Upper lobe of left lung (tissue), 6 donors: ENCODE measurements around the gene ZSCAN5B. TPM values are rescaled to one million over a fixed set of nuclear protein-coding genes. Genes with fewer than 3 reads are reported as not detected.
"Not testable (repeated sequence)": the region's sequence is repeated elsewhere in the genome, so short reads cannot be mapped to it uniquely, and the experiment has no call there.

Experiments
- ATAC-seq, 2 donors: fragments of 200-7000 bp; cut with Tn5 transposase; one replicate each; pipeline ENCODE4 v1.9.1; 2022; ENCODE audit warnings: mild to moderate bottlenecking in 2 of 2, moderate library complexity in 2 of 2; ENCODE audit not compliant: low FRiP score in 2 of 2
- DNase-seq, 2 donors: peaks; one replicate each; pipeline ENCODE4 v3.0.0-alpha.2; 2019 to 2020
- H3K27ac ChIP-seq, 4 donors: fragments of 200-600 bp; sonication (generic); one replicate each; pipeline ENCODE4 v1.5.1; 2016 to 2019
- H3K27me3 ChIP-seq, 4 donors: fragments of 200-600 bp; sonication (generic); one replicate each; pipeline ENCODE4 v1.5.1; 2017 to 2019
- H3K36me3 ChIP-seq, 4 donors: fragments of 200-600 bp; sonication (generic); one replicate each; pipeline ENCODE4 v1.5.1; 2016 to 2019
- H3K4me1 ChIP-seq, 4 donors: fragments of 200-600 bp; sonication (generic); one replicate each; pipeline ENCODE4 v1.5.1; 2018 to 2019
- H3K4me3 ChIP-seq, 4 donors: fragments of 200-600 bp; sonication (generic); one replicate each; pipeline ENCODE4 v1.5.1; 2017 to 2019; ENCODE audit warnings: mild to moderate bottlenecking in 2 of 4, moderate library complexity in 1 of 4
- H3K9me3 ChIP-seq, 4 donors: fragments of 200-600 bp; sonication (generic); one replicate each; pipeline ENCODE4 v1.5.1; 2018 to 2019
- EP300 ChIP-seq, 4 donors: sonication (generic); formaldehyde crosslinking; IDR thresholded peaks; one replicate each; pipeline ENCODE4 v1.5.1; 2017; ENCODE audit warnings: antibody characterized with exemption in 4 of 4, control low read depth in 2 of 4
- POLR2A ChIP-seq, 4 donors: fragments of 450-650 bp; IDR thresholded peaks; one replicate each; pipeline ENCODE4 v1.5.1; 2016 to 2017; ENCODE audit warnings: antibody characterized with exemption in 4 of 4, mild to moderate bottlenecking in 2 of 4
- POLR2AphosphoS5 ChIP-seq, 2 donors: sonication (generic); formaldehyde crosslinking; IDR thresholded peaks; one replicate each; pipeline ENCODE4 v1.5.1; 2017; ENCODE audit warnings: antibody characterized with exemption in 2 of 2
- WGBS, 2 donors: methylation state at CpG; one replicate each; pipeline ENCODE4 v1.1.5; 2017 to 2018; 5-methylcytosine and 5-hydroxymethylcytosine counted together
- total RNA-seq, 6 donors: library from RNA; depleted of rRNA in 4 of 6; stranded (reverse); fragments of >200 nt in 4 of 6; gene quantifications; one replicate each; pipeline versions ENCODE4 v1.1.0 to v1.2.1, GENCODE V29; 2016 to 2021
- TF ChIP-seq, protein P1 (sequence below), 6 experiments: fragments of 450-650 bp in 4 of 6; fragments of 200-600 bp in 2 of 6; sonication (generic) in 2 of 6; IDR thresholded peaks; one replicate each; pipeline ENCODE4 v1.5.1; 2016 to 2019; ENCODE audit warnings: antibody characterized with exemption in 6 of 6
- donor health status: DM: no; HTN: no; CAD: no; lungs with moderate emphysema.
- donor health status: DM: no; HTN: yes; CAD: no; lungs with severe emphysema.

The ZSCAN5B gene
- total RNA-seq, 6 donors from 2014 or later, result not detected

DNA sequence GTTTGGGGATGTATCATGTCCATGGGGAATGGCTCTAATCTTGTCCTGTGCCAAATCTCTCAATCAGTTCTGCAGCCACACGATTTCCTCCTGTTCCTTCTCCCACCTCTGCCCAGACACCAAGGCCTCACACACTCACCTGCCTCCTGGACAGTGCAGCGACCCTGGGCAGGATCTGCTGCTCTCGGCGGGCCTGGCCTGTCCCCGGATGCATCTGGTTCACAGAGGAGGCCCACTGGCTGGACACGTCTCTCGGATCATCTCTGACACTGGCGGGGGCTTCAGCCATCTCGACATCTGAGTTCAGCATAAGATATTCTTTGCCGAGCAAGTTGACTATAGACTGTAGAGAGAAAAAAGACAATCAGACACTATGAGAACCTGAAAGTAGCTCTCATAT lies 5.9 kb downstream of the ZSCAN5B start:
- Histone ChIP-seq H3K4me1 (no peaks in the 10 kb centered on the region), H3K9me3 (no peaks in the 10 kb centered on the region), H3K4me3 (no peak overlapping the region), H3K27ac (no peak overlapping the region), H3K36me3 (no peaks in the 10 kb centered on the region), H3K27me3 (no peaks in the 10 kb centered on the region)
- TF ChIP-seq, protein P1, sequence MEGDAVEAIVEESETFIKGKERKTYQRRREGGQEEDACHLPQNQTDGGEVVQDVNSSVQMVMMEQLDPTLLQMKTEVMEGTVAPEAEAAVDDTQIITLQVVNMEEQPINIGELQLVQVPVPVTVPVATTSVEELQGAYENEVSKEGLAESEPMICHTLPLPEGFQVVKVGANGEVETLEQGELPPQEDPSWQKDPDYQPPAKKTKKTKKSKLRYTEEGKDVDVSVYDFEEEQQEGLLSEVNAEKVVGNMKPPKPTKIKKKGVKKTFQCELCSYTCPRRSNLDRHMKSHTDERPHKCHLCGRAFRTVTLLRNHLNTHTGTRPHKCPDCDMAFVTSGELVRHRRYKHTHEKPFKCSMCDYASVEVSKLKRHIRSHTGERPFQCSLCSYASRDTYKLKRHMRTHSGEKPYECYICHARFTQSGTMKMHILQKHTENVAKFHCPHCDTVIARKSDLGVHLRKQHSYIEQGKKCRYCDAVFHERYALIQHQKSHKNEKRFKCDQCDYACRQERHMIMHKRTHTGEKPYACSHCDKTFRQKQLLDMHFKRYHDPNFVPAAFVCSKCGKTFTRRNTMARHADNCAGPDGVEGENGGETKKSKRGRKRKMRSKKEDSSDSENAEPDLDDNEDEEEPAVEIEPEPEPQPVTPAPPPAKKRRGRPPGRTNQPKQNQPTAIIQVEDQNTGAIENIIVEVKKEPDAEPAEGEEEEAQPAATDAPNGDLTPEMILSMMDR (IDR thresholded peaks at IDR 0.05), result no peak
- no peak for TF ChIP-seq EP300 (IDR thresholded peaks at IDR 0.05)
- TF ChIP-seq POLR2AphosphoS5 (IDR thresholded peaks at IDR 0.05), result no peak
- TF ChIP-seq POLR2A (IDR thresholded peaks at IDR 0.05), result no peak
- WGBS, 2 donors, result 85 to 87% methylated on average over 10 of the region's 10 CpGs
- no peak for DNase-seq
- ATAC-seq, result no peak

DNA sequence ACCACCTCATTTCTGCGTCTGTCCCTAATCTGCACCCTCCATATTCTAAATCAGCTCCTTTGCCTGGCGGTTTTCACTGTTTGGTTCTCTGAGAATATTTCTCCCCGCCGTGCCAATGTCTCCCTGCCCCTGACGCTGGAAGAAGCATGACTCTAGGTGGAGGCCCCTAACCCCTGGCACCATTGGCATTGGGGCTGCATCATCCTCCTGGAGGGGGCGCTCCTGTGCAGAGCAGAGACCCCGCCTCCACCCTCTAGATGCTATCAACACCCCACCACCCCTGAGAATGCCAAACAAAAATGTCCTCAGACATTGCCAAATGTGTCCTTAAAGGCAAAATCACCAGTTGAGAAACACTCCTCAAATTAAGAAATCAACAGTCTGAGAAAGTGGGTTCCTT lies 6.5 kb downstream of the ZSCAN5B start:
- Histone ChIP-seq H3K9me3 (no peaks in the 10 kb centered on the region), H3K36me3 (no peaks in the 10 kb centered on the region), H3K4me1 (no peaks in the 10 kb centered on the region), H3K27ac (no peak overlapping the region), H3K27me3 (no peaks in the 10 kb centered on the region), H3K4me3 (no peak overlapping the region)
- DNase-seq, result no peak
- WGBS, 2 donors, result 77 to 79% methylated on average over 7 of the region's 7 CpGs
- TF ChIP-seq POLR2AphosphoS5 (IDR thresholded peaks at IDR 0.05) (no peak), EP300 (IDR thresholded peaks at IDR 0.05) (no peak), POLR2A (IDR thresholded peaks at IDR 0.05) (no peak)
- TF ChIP-seq, protein P1 (IDR thresholded peaks at IDR 0.05), result no peak
- no peak for ATAC-seq

DNA sequence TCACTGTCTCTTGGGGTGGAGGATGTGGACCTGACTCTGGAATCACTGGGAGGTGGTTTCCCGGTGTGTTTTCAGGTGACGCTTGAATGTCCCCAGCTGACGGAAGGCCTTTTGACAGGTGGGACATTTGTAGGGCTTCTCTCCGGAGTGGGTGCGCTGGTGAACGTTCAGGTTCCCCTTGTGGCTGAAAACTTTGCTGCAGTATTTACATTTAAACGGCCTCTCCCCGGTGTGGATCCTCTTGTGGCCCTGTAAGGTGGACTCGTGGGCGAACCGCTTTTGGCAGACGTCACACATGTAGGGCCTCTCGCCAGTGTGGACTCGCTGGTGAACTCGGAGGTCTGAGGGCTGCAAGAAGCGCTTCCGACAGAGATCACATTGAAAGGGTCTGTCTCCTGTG lies 7.8 kb downstream of the ZSCAN5B start:
- 66 to 80% methylated on average over 15 to 17 of the region's 17 CpGs for WGBS, 2 donors
- TF ChIP-seq EP300 (IDR thresholded peaks at IDR 0.05), result no peak
- no peak for TF ChIP-seq POLR2AphosphoS5 (IDR thresholded peaks at IDR 0.05)
- TF ChIP-seq, protein P1 (IDR thresholded peaks at IDR 0.05), result no peak
- TF ChIP-seq POLR2A (IDR thresholded peaks at IDR 0.05), result no peak
- H3K4me3 ChIP-seq, result no peak overlapping the region

DNA sequence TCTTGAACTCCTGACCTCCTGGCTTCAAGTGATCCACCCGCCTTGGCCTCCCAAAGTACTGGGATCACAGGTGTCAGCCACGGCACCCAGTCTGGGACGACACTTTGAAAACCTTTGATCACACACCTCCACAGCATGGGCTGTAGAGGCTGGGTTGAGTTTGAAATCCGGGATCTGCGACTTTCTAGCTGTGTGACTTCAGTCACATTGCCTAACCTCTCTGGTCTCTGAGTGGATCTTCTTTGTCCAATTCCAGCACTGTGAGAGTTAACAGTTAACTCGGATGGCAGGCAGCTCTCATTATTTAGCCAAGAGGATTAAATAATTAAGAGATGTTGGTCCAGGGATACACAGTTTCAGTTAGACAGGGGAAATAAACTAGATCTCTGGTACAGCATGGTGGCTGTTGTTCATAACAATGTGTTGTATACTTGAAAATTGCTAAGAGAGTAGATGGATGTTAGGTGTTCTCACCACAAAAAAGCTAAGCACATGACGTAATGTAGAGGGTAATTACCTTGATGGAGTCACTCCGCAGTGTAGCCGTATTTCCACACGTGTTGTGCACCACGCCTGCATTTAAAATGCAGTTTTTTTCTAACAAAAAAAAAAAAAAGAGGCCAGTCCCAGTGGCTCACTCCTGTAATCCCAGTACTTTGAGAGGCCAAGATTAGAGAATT lies 19.9 kb downstream of the ZSCAN5B start:
- DNase-seq, result no peak
- H3K4me1 ChIP-seq, result no peaks in the 10 kb centered on the region
- no peak overlapping the region for H3K4me3 ChIP-seq
- H3K27me3 ChIP-seq, result no peaks in the 10 kb centered on the region
- whole genome bisulfite sequencing, 2 donors, result 56 to 71% methylated on average over 11 of the region's 11 CpGs
- no peak for TF ChIP-seq POLR2AphosphoS5 (IDR thresholded peaks at IDR 0.05)
- TF ChIP-seq EP300 (IDR thresholded peaks at IDR 0.05), result no peak
- H3K27ac ChIP-seq, result no peak overlapping the region
- ATAC-seq, result no peak
- no peaks in the 10 kb centered on the region for H3K36me3 ChIP-seq
- no peaks in the 10 kb centered on the region for H3K9me3 ChIP-seq

More for the DNA sequence above, 7.8 kb downstream of the ZSCAN5B start:
- Histone ChIP-seq H3K36me3 (no peaks in the 10 kb centered on the region), H3K27ac (no peak overlapping the region), H3K4me1 (peaks cover 0 to 8% (median 4%) of the 10 kb centered on the region in 4 donors), H3K27me3 (no peaks in the 10 kb centered on the region), H3K9me3 (no peaks in the 10 kb centered on the region)
- DNase-seq (no peak), ATAC-seq (no peak)

DNA sequence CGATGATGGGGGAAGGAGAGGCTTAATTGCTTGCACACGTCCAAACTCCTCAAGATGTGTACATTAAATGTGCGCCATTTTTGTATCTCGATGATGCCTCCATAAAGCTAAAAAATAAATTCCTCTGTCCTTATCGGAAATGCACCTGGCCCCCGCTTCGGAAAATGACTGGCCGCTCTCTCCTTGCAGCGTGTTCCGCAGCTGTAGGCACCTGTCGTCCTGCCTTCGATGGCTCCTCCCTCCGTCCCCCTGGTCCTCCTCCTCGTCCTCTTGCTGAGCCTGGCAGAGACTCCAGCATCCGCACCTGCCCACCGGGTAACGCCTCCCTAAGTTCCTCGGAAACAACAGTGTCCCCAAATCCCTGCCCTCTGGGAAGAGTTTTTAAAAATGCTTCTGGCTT lies 20.7 kb downstream of the ZSCAN5B start:
- DNase-seq (no peak), ATAC-seq (no peak)
- peaks cover under 1 to 1% (median 1%) of the 10 kb centered on the region in 4 donors for H3K4me1 ChIP-seq
- no peaks in the 10 kb centered on the region for H3K36me3 ChIP-seq
- TF ChIP-seq, protein P1 (IDR thresholded peaks at IDR 0.05), result no peak
- TF ChIP-seq POLR2A (IDR thresholded peaks at IDR 0.05) (no peak), POLR2AphosphoS5 (IDR thresholded peaks at IDR 0.05) (no peak), EP300 (IDR thresholded peaks at IDR 0.05) (no peak)
- H3K9me3 ChIP-seq, result no peaks in the 10 kb centered on the region
- WGBS, 2 donors, result 75 to 78% methylated on average over 16 to 18 of the region's 18 CpGs
- H3K27me3 ChIP-seq, result no peaks in the 10 kb centered on the region
- no peak overlapping the region for H3K4me3 ChIP-seq
- no peak overlapping the region for H3K27ac ChIP-seq

DNA sequence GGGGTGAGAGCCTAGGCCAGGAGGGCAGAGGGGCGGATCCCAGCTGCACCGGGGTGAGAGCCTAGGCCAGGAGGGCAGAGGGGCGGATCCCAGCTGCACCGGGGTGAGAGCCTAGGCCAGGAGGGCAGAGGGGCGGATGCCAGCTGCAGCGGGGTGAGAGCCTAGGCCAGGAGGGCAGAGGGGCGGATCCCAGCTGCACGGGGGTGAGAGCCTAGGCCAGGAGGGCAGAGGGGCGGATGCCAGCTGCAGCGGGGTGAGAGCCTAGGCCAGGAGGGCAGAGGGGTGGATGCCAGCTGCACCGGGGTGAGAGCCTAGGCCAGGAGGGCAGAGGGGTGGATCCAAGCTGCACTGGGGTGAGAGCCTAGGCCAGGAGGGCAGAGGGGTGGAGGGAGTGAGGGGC lies 21.3 kb downstream of the ZSCAN5B start:
- ATAC-seq, H3K27ac ChIP-seq, H3K27me3 ChIP-seq, H3K36me3 ChIP-seq, H3K4me1 ChIP-seq, DNase-seq, H3K4me3 ChIP-seq, H3K9me3 ChIP-seq: not testable (repeated sequence)
- 84% methylated on average over 8 of the region's 11 CpGs; no CpG with 5 or more reads in 1 of the 2 donors for WGBS, 2 donors

DNA sequence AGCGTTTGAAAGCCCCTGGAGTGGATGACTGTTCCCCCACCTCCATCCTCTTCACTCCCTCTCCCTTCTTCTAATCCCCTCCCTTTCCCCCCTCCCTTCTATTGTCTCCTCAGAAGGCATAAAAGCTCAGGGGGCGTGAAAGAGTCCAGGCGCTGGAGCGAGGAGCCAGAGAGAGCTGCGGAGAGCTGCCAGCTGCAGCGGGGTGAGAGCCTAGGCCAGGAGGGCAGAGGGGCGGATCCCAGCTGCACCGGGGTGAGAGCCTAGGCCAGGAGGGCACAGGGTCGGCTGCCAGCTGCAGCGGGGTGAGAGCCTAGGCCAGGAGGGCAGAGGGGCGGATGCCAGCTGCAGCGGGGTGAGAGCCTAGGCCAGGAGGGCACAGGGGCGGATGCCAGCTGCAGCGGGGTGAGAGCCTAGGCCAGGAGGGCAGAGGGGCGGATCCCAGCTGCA lies 21.7 kb downstream of the ZSCAN5B start, which contains the start of gene GALP:
Gene GALP (plus strand): TSS at position 148 of the 447 bp plus-strand sequence. CDS start 1,101 bp downstream, outside the sequence.
- not testable (repeated sequence) for ATAC-seq, H3K4me1 ChIP-seq
- 60% methylated on average over 14 to 15 of the region's 15 CpGs for WGBS, 2 donors

More for the DNA sequence above, 21.7 kb downstream of the ZSCAN5B start, which contains the start of gene GALP:
- H3K27ac ChIP-seq, H3K27me3 ChIP-seq, H3K4me3 ChIP-seq, H3K9me3 ChIP-seq, DNase-seq, H3K36me3 ChIP-seq: not testable (repeated sequence)
